Myocyte (in vitro differentiated cells): Measurements from ENCODE around the gene RAB26. TPM values are rescaled to one million over a fixed set of nuclear protein-coding genes. Genes with fewer than 3 reads are reported as not detected.

ENCODE experiments used
- DNase-seq: peaks from one replicate; pipeline ENCODE4 v3.0.0-alpha.2; 2012; ENCODE audit warnings: low read depth
- total RNA-seq: library from RNA; depleted of rRNA; stranded (reverse); fragments of >200 nt; gene quantifications from 2 replicates; pipeline ENCODE4 v1.2.3, GENCODE V29; 2014

Gene RAB26
- total RNA-seq, 1 donor from 2014 or later = 0.91 TPM

GRCh38 chr16:2178321-2179106, 30.1 kb downstream of the RAB26 start:
- no peak for DNase-seq

- no peak for DNase-seq
Measured at GRCh38 chr16:2179107-2179501, 30.7 kb downstream of the RAB26 start.

- no peak for DNase-seq
Measured at GRCh38 chr16:2179576-2179975, 31.2 kb downstream of the RAB26 start.

- DNase-seq = no peak
Measured at GRCh38 chr16:2180461-2180860, 32.0 kb downstream of the RAB26 start.

- DNase-seq = no peak
Measured at GRCh38 chr16:2180962-2181923, 32.8 kb downstream of the RAB26 start.

- DNase-seq = no peak
Measured at GRCh38 chr16:2181952-2182351, 33.5 kb downstream of the RAB26 start.

GRCh38 chr16:2183671-2184070, 35.2 kb downstream of the RAB26 start:
- no peak for DNase-seq

GRCh38 chr16:2184346-2184745, 35.9 kb downstream of the RAB26 start:
- DNase-seq = no peak

- no peak for DNase-seq
Measured at GRCh38 chr16:2184962-2185361, 36.5 kb downstream of the RAB26 start.

GRCh38 chr16:2186064-2186463, 37.6 kb downstream of the RAB26 start:
- DNase-seq = no peak

GRCh38 chr16:2186505-2186904, 38.1 kb downstream of the RAB26 start:
- no peak for DNase-seq

GRCh38 chr16:2187212-2187611, 38.8 kb downstream of the RAB26 start:
- DNase-seq = no peak

- no peak for DNase-seq
Measured at GRCh38 chr16:2188395-2188794, 40.0 kb downstream of the RAB26 start.

- no peak for DNase-seq
Measured at GRCh38 chr16:2189252-2189893, 40.9 kb downstream of the RAB26 start.

- DNase-seq = no peak
Measured at GRCh38 chr16:2190002-2190658, 41.7 kb downstream of the RAB26 start.

- DNase-seq = no peak
Measured at GRCh38 chr16:2190659-2191445, 42.4 kb downstream of the RAB26 start.

GRCh38 chr16:2191446-2191706, 43.0 kb downstream of the RAB26 start:
- DNase-seq = no peak

- DNase-seq = no peak
Measured at GRCh38 chr16:2194166-2194834, 45.9 kb downstream of the RAB26 start.

- peak; percentile 42 for DNase-seq
Measured at GRCh38 chr16:2194852-2195321, 46.5 kb downstream of the RAB26 start.
